Suprapubic skin (tissue), 4 donors: Measurements from ENCODE around the gene KIAA0586. TPM values are rescaled to one million over a fixed set of nuclear protein-coding genes. Genes with fewer than 3 reads are reported as not detected.

Source experiments
- DNase-seq, 2 donors: peaks; one replicate each; pipeline ENCODE4 v3.0.0-alpha.2; 2019; ENCODE audit warnings: low spot score in 2 of 2
- H3K27ac ChIP-seq: fragments of 200-600 bp; sonication (generic); one replicate; pipeline ENCODE4 v1.5.1; 2019
- H3K27me3 ChIP-seq: fragments of 200-600 bp; sonication (generic); one replicate; pipeline ENCODE4 v1.5.1; 2019
- H3K36me3 ChIP-seq: fragments of 200-600 bp; sonication (generic); one replicate; pipeline ENCODE4 v1.5.1; 2019
- H3K4me1 ChIP-seq: fragments of 200-600 bp; sonication (generic); one replicate; pipeline ENCODE4 v1.5.1; 2019
- H3K4me3 ChIP-seq: fragments of 200-600 bp; sonication (generic); one replicate; pipeline ENCODE4 v1.5.1; 2019; ENCODE audit warnings: mild to moderate bottlenecking
- H3K9me3 ChIP-seq: fragments of 200-600 bp; sonication (generic); one replicate; pipeline ENCODE4 v1.5.1; 2019
- CTCF ChIP-seq, 2 donors: fragments of 200-600 bp in 1 of 2; fragments of 450-650 bp in 1 of 2; sonication (generic) in 1 of 2; IDR thresholded peaks; one replicate each; pipeline ENCODE4 v1.5.1; 2016 to 2019; ENCODE audit warnings: antibody characterized with exemption in 2 of 2, mild to moderate bottlenecking in 1 of 2, moderate library complexity in 1 of 2
- EP300 ChIP-seq: sonication (generic); formaldehyde crosslinking; IDR thresholded peaks from one replicate; pipeline ENCODE4 v1.6.1; 2017; ENCODE audit warnings: antibody characterized with exemption
- POLR2A ChIP-seq, 2 donors: fragments of 450-650 bp; IDR thresholded peaks; one replicate each; pipeline ENCODE4 v1.6.1; 2017; ENCODE audit warnings: antibody characterized with exemption in 2 of 2, mild to moderate bottlenecking in 2 of 2, moderate library complexity in 2 of 2
- POLR2AphosphoS5 ChIP-seq, 3 donors: sonication (generic); formaldehyde crosslinking; IDR thresholded peaks; one replicate each; pipeline ENCODE4 v1.6.1; 2017; ENCODE audit warnings: antibody characterized with exemption in 3 of 3
- WGBS: methylation state at CpG from one replicate; pipeline ENCODE4 v1.1.5; 2018; 5-methylcytosine and 5-hydroxymethylcytosine counted together
- total RNA-seq, 4 donors: library from RNA; depleted of rRNA; stranded (reverse); fragments of >200 nt; gene quantifications; one replicate each; pipeline ENCODE4 v1.1.0, GENCODE V29; 2016

The KIAA0586 gene
- total RNA-seq = 10 to 100 TPM; 11.1 to 37.1 (median 16.5) TPM

GRCh38 chr14:58427281-58428117 lies at the start of gene KIAA0586, which contains the start of gene TIMM9:
Gene KIAA0586, plus strand, starts transcription at chr14:58427719. Its CDS starts 546 bp downstream, at chr14:58428265.
Gene TIMM9, minus strand, starts transcription at chr14:58427531. Its CDS starts 15,586 bp downstream, at chr14:58411945.
- H3K27me3 ChIP-seq = no peaks in the 10 kb centered on the region
- DNase-seq = peak; percentile 98
- peak within 1 kb of the TSS; percentile 91 for H3K27ac ChIP-seq
- H3K4me1 ChIP-seq = peaks cover 23% of the 10 kb centered on the region
- 0% methylated on average over 33 of the region's 33 CpGs for WGBS
- peaks cover 9% of the 10 kb centered on the region for H3K36me3 ChIP-seq
- H3K4me3 ChIP-seq = peak within 1 kb of the TSS; percentile 93
- TF ChIP-seq POLR2AphosphoS5 (IDR thresholded peaks at IDR 0.05) = peak in 2 of 3 donors; percentile 69 to 80
- TF ChIP-seq CTCF (IDR thresholded peaks at IDR 0.05) = no peak
- TF ChIP-seq POLR2A (IDR thresholded peaks at IDR 0.05) = peak in 1 of 2 donors; percentile 66
- peak; percentile 21 for TF ChIP-seq EP300
- no peaks in the 10 kb centered on the region for H3K9me3 ChIP-seq

- 84% methylated on average over 2 of the region's 2 CpGs for WGBS
- peaks cover 3% of the 10 kb centered on the region for H3K4me1 ChIP-seq
Observed at GRCh38 chr14:58390830-58391229, 36.7 kb upstream of the KIAA0586 start.

GRCh38 chr14:58395562-58395811 lies 32.0 kb upstream of the KIAA0586 start:
- Histone ChIP-seq H3K4me1 (peaks cover 20% of the 10 kb centered on the region), H3K4me3 (peak overlapping the region; percentile 78), H3K9me3 (no peaks in the 10 kb centered on the region), H3K27me3 (no peaks in the 10 kb centered on the region), H3K36me3 (no peaks in the 10 kb centered on the region), H3K27ac (peak overlapping the region; percentile 90)
- no peak for TF ChIP-seq POLR2AphosphoS5 (IDR thresholded peaks at IDR 0.05)
- 9% methylated on average over 6 of the region's 10 CpGs for WGBS
- DNase-seq = no peak

More at GRCh38 chr14:58390830-58391229, 36.7 kb upstream of the KIAA0586 start:
- Histone ChIP-seq H3K27me3 (no peaks in the 10 kb centered on the region), H3K27ac (no peak overlapping the region), H3K4me3 (no peak overlapping the region), H3K36me3 (no peaks in the 10 kb centered on the region), H3K9me3 (no peaks in the 10 kb centered on the region)
- TF ChIP-seq EP300 = no peak
- TF ChIP-seq CTCF (IDR thresholded peaks at IDR 0.05) = no peak
- no peak for TF ChIP-seq POLR2AphosphoS5 (IDR thresholded peaks at IDR 0.05)
- no peak for TF ChIP-seq POLR2A (IDR thresholded peaks at IDR 0.05)
- no peak for DNase-seq

- WGBS = 13% methylated on average over 39 of the region's 86 CpGs
- peak within 1 kb of the TSS; percentile 90 for H3K27ac ChIP-seq
- H3K9me3 ChIP-seq = no peaks in the 10 kb centered on the region
- H3K4me1 ChIP-seq = peaks cover 20% of the 10 kb centered on the region
- peak in 1 of 2 donors; percentile 7 for TF ChIP-seq POLR2A (IDR thresholded peaks at IDR 0.05)
- TF ChIP-seq EP300 = no peak
- peak; percentile 63 to 93 for TF ChIP-seq CTCF (IDR thresholded peaks at IDR 0.05)
- no peaks in the 10 kb centered on the region for H3K36me3 ChIP-seq
- peak within 1 kb of the TSS; percentile 78 for H3K4me3 ChIP-seq
- no peaks in the 10 kb centered on the region for H3K27me3 ChIP-seq
- DNase-seq = peak; percentile 74 to 85
Observed at GRCh38 chr14:58395812-58396788, 31.4 kb upstream of the KIAA0586 start, which contains the start of gene TOMM20L. Gene TOMM20L, plus strand, starts transcription at chr14:58395930. Its CDS starts 28 bp downstream, at chr14:58395958.

- 97% methylated on average over 6 of the region's 6 CpGs for WGBS
- Histone ChIP-seq H3K4me1 (peaks cover 20% of the 10 kb centered on the region), H3K36me3 (no peaks in the 10 kb centered on the region), H3K9me3 (no peaks in the 10 kb centered on the region), H3K4me3 (no peak overlapping the region), H3K27me3 (no peaks in the 10 kb centered on the region), H3K27ac (peak overlapping the region; percentile 90)
- no peak for TF ChIP-seq POLR2AphosphoS5 (IDR thresholded peaks at IDR 0.05)
- no peak for TF ChIP-seq POLR2A (IDR thresholded peaks at IDR 0.05)
- no peak for TF ChIP-seq CTCF (IDR thresholded peaks at IDR 0.05)
- TF ChIP-seq EP300 = no peak
- DNase-seq = no peak
Observed at GRCh38 chr14:58397156-58397555, 30.4 kb upstream of the KIAA0586 start.
